ENCODE results near the gene TRAFD1.
"Not testable (repeated sequence)": the region's sequence is repeated elsewhere in the genome, so short reads cannot be mapped to it uniquely, and the experiment has no call there.

The TRAFD1 gene

GRCh38 chr12:112115259-112116045 is 9.9 kb upstream of the TRAFD1 start:
- peak in 1 of 2 experiments; percentile 30 for DNase-seq

- peak; percentile 15 to 61 for DNase-seq
These were observed 8.9 kb upstream of the TRAFD1 start for GRCh38 chr12:112116232-112117060.

- no peak for DNase-seq
These were observed 7.7 kb upstream of the TRAFD1 start for GRCh38 chr12:112117685-112118084.

GRCh38 chr12:112121780-112122565 is 3.4 kb upstream of the TRAFD1 start:
- no peak for DNase-seq

GRCh38 chr12:112122823-112123690 is 2.3 kb upstream of the TRAFD1 start:
- peak; percentile 61 to 68 for DNase-seq

- DNase-seq: no peak
These were observed 476 bp upstream of the TRAFD1 start for GRCh38 chr12:112124918-112125249.

GRCh38 chr12:112126000-112126438 is 659 bp downstream of the TRAFD1 start:
- DNase-seq: no peak

- DNase-seq: no peak
These were observed 1.6 kb downstream of the TRAFD1 start for GRCh38 chr12:112126911-112127310.

- no peak for DNase-seq
These were observed 5.2 kb downstream of the TRAFD1 start for GRCh38 chr12:112130441-112130998.

- no peak for DNase-seq
These were observed 6.3 kb downstream of the TRAFD1 start for GRCh38 chr12:112131686-112132085.

- DNase-seq: no peak
These were observed 8.1 kb downstream of the TRAFD1 start for GRCh38 chr12:112133418-112133817.

GRCh38 chr12:112134731-112135130 is 9.4 kb downstream of the TRAFD1 start:
- no peak for DNase-seq

- DNase-seq: no peak
These were observed 15.4 kb downstream of the TRAFD1 start for GRCh38 chr12:112140728-112141127.

- DNase-seq: no peak
These were observed 20.8 kb downstream of the TRAFD1 start for GRCh38 chr12:112146123-112146522.

GRCh38 chr12:112148031-112148513 is 22.7 kb downstream of the TRAFD1 start:
- DNase-seq: no peak

GRCh38 chr12:112149596-112149995 is 24.2 kb downstream of the TRAFD1 start:
- no peak for DNase-seq

- DNase-seq: no peak
These were observed 26.6 kb downstream of the TRAFD1 start for GRCh38 chr12:112151766-112152541.

- DNase-seq: no peak
These were observed 28.0 kb downstream of the TRAFD1 start for GRCh38 chr12:112153181-112153892.

- DNase-seq: no peak
These were observed 28.5 kb downstream of the TRAFD1 start for GRCh38 chr12:112153893-112154219.

GRCh38 chr12:112158461-112159145 is 33.2 kb downstream of the TRAFD1 start:
- not testable (repeated sequence) for DNase-seq
